ENCODE measurements around the gene FBLN2. TPM values are rescaled to one million over a fixed set of nuclear protein-coding genes. Genes with fewer than 3 reads are reported as not detected.

The FBLN2 gene
- polyA plus RNA-seq, 1 of the 3 experiments (the other 2 are of a cell fraction), result 5.2 TPM

DNA sequence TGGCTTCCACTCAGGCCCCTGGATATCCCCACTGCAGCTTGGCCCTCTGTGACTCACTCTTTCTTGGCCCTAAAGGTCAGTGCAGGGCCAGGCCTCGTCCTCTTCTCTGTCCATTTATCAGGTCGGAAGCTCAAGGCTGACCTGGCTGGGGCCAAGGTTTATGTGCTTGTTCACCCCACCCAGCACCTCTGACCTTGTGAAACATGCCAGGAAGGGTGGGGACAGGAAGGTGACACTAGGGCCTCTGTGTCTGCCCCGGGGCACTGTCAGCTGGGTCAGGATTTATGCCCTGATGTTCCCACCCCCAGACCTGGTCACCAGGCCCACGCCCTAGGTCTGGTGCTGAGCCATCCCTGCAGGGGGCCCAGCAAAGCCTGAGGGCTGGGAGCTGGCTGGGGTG lies 103.8 kb downstream of the FBLN2 start (continued):
- TF ChIP-seq, protein P1, sequence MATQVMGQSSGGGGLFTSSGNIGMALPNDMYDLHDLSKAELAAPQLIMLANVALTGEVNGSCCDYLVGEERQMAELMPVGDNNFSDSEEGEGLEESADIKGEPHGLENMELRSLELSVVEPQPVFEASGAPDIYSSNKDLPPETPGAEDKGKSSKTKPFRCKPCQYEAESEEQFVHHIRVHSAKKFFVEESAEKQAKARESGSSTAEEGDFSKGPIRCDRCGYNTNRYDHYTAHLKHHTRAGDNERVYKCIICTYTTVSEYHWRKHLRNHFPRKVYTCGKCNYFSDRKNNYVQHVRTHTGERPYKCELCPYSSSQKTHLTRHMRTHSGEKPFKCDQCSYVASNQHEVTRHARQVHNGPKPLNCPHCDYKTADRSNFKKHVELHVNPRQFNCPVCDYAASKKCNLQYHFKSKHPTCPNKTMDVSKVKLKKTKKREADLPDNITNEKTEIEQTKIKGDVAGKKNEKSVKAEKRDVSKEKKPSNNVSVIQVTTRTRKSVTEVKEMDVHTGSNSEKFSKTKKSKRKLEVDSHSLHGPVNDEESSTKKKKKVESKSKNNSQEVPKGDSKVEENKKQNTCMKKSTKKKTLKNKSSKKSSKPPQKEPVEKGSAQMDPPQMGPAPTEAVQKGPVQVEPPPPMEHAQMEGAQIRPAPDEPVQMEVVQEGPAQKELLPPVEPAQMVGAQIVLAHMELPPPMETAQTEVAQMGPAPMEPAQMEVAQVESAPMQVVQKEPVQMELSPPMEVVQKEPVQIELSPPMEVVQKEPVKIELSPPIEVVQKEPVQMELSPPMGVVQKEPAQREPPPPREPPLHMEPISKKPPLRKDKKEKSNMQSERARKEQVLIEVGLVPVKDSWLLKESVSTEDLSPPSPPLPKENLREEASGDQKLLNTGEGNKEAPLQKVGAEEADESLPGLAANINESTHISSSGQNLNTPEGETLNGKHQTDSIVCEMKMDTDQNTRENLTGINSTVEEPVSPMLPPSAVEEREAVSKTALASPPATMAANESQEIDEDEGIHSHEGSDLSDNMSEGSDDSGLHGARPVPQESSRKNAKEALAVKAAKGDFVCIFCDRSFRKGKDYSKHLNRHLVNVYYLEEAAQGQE (IDR thresholded peaks at IDR 0.05; ENCODE audit: low read depth, low read length), result no peak
- TF ChIP-seq RFX5 (IDR thresholded peaks at IDR 0.05; ENCODE audit: low read length) (no peak), TCF12 (IDR thresholded peaks at IDR 0.05) (no peak), SMC3 (IDR thresholded peaks at IDR 0.05; ENCODE audit: low read depth, low read length) (no peak)

GRCh38 chr3:13653631-13654279 lies 104.8 kb downstream of the FBLN2 start:
- ChIA-PET POLR2A (no interaction called here), CTCF (interaction anchor here (0.7 to 24.4 kb wide), 7 partner anchors 23 to 562 kb away, joined by 3 to 979 read pairs (median 9); partner anchors contain the start of gene WNT7A)
- peaks cover 6% of the 10 kb centered on the region for H3F3A ChIP-seq (replicated peaks; ENCODE audit: insufficient read depth)
- no peak overlapping the region for H3K27ac ChIP-seq (ENCODE audit: low read depth in 2 of 2, low read length in 1 of 2)
- no peaks in the 10 kb centered on the region for H3K79me2 ChIP-seq (ENCODE audit: insufficient read depth)
- H3K27me3 ChIP-seq (ENCODE audit: insufficient read depth), result no peaks in the 10 kb centered on the region
- H3K9me3 ChIP-seq, result no peaks in the 10 kb centered on the region
- H3K4me3 ChIP-seq (ENCODE audit: low read depth in 2 of 2, low read length in 1 of 2), result no peak overlapping the region
- no peak for DNase-seq
- no peaks in the 10 kb centered on the region for H4K20me1 ChIP-seq (ENCODE audit: insufficient read depth)
- no peak overlapping the region for H2AFZ ChIP-seq (ENCODE audit: low read depth)
- TF ChIP-seq ELF1 (IDR thresholded peaks at IDR 0.05), result no peak
- TF ChIP-seq RFX5 (IDR thresholded peaks at IDR 0.05; ENCODE audit: low read length), result no peak
- no peak for TF ChIP-seq TAF1 (IDR thresholded peaks at IDR 0.05; ENCODE audit: borderline replicate concordance, low read depth, low read length)
- TF ChIP-seq GABPA (IDR thresholded peaks at IDR 0.05; ENCODE audit: low read depth), result no peak
- TF ChIP-seq JUND (IDR thresholded peaks at IDR 0.05), result no peak
- no peak for TF ChIP-seq CHD2 (IDR thresholded peaks at IDR 0.05; ENCODE audit: low read length, partially characterized antibody)
- no peaks in the 10 kb centered on the region for H3K9me2 ChIP-seq
- H3K36me3 ChIP-seq (replicated peaks in 1 of 2; ENCODE audit: control insufficient read depth in 1 of 2, insufficient read depth in 2 of 2, low read length in 1 of 2), result no peaks in the 10 kb centered on the region
- H3K4me1 ChIP-seq (ENCODE audit: control insufficient read depth in 1 of 2, insufficient read depth in 2 of 2, low read depth in 1 of 2, low read length in 1 of 2), result peaks cover 0 to 7% of the 10 kb centered on the region in 2 experiments; a peak in 1 of 4 replicates
- no peak overlapping the region for H3K4me2 ChIP-seq
- WGBS (ENCODE audit: low lambda C conversion rate), result 84% methylated on average over 20 of the region's 20 CpGs
- no peak overlapping the region for H3K9ac ChIP-seq

- WGBS (ENCODE audit: low lambda C conversion rate), result 66% methylated on average over 9 of the region's 15 CpGs
- H3K27me3 ChIP-seq (ENCODE audit: insufficient read depth), result no peaks in the 10 kb centered on the region
- no peak overlapping the region for H2AFZ ChIP-seq (ENCODE audit: low read depth)
- H3K4me2 ChIP-seq, result no peak overlapping the region
- no peak overlapping the region for H3K4me3 ChIP-seq (ENCODE audit: low read depth in 2 of 2, low read length in 1 of 2)
- no peak overlapping the region for H3K9ac ChIP-seq
- no peaks in the 10 kb centered on the region for H3F3A ChIP-seq (replicated peaks; ENCODE audit: insufficient read depth)
- no peaks in the 10 kb centered on the region for H3K36me3 ChIP-seq (replicated peaks in 1 of 2; ENCODE audit: control insufficient read depth in 1 of 2, insufficient read depth in 2 of 2, low read length in 1 of 2)
- peak; percentile 65 for DNase-seq
- no peaks in the 10 kb centered on the region for H3K9me2 ChIP-seq
- no peaks in the 10 kb centered on the region for H4K20me1 ChIP-seq (ENCODE audit: insufficient read depth)
- no peaks in the 10 kb centered on the region for H3K79me2 ChIP-seq (ENCODE audit: insufficient read depth)
- no peaks in the 10 kb centered on the region for H3K9me3 ChIP-seq
- H3K4me1 ChIP-seq (ENCODE audit: control insufficient read depth in 1 of 2, insufficient read depth in 2 of 2, low read depth in 1 of 2, low read length in 1 of 2), result peaks cover 0 to 7% of the 10 kb centered on the region in 2 experiments; a peak in 1 of 4 replicates
- ChIA-PET CTCF (interaction anchor here (0.6 to 24.4 kb wide), 44 partner anchors 8 to 850 kb away, joined by 3 to 979 read pairs (median 5); partner anchors contain the start of gene WNT7A), POLR2A (no interaction called here)
- no peak overlapping the region for H3K27ac ChIP-seq (ENCODE audit: low read depth in 2 of 2, low read length in 1 of 2)
- TF ChIP-seq NRF1 (IDR thresholded peaks at IDR 0.05; ENCODE audit: low read depth, low read length) (no peak), FOXM1 (IDR thresholded peaks at IDR 0.05; ENCODE audit: low read depth) (no peak), ELF1 (IDR thresholded peaks at IDR 0.05) (no peak), IRF3 (IDR thresholded peaks at IDR 0.05; ENCODE audit: low read depth, low read length) (no peak), GABPA (IDR thresholded peaks at IDR 0.05; ENCODE audit: low read depth) (no peak), PBX3 (IDR thresholded peaks at IDR 0.05) (no peak), FOSL2 (IDR thresholded peaks at IDR 0.05; ENCODE audit: borderline replicate concordance, low read depth) (no peak), USF2 (IDR thresholded peaks at IDR 0.05; ENCODE audit: borderline replicate concordance, low read depth, low read length) (no peak), JUND (IDR thresholded peaks at IDR 0.05) (no peak), MXI1 (IDR thresholded peaks at IDR 0.05; ENCODE audit: low read depth, low read length) (no peak), RCOR1 (IDR thresholded peaks at IDR 0.05; ENCODE audit: low read length) (no peak)
- TF ChIP-seq, protein P2, sequence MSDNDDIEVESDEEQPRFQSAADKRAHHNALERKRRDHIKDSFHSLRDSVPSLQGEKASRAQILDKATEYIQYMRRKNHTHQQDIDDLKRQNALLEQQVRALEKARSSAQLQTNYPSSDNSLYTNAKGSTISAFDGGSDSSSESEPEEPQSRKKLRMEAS (IDR thresholded peaks at IDR 0.05; ENCODE audit: low read depth), result no peak
Observed at GRCh38 chr3:13654330-13655060, 105.6 kb downstream of the FBLN2 start.

Measured in SK-N-SH (cell line).